GM12892 (cell line): ENCODE results near the gene TP73.

Source experiments
- POLR2A ChIP-seq: IDR thresholded peaks from 2 replicates; pipeline ENCODE4 v1.6.1; 2011; ENCODE audit warnings: low read depth, low read length, control low read depth
- TAF1 ChIP-seq: IDR thresholded peaks from 2 replicates; pipeline ENCODE4 v1.6.1; 2011; ENCODE audit warnings: low read depth, mild to moderate bottlenecking, control low read depth, low read length, borderline replicate concordance

GRCh38 chr1:3747522-3747848 is 95.2 kb downstream of the TP73 start:
- no peak for TF ChIP-seq TAF1
- TF ChIP-seq POLR2A, result no peak
